GM23338 (cell line): ENCODE measurements around the gene EML1. TPM values are rescaled to one million over a fixed set of nuclear protein-coding genes. Genes with fewer than 3 reads are reported as not detected.

Experiments used
- ATAC-seq: fragments of 200-7000 bp; cut with Tn5 transposase; 3 replicates; pipeline ENCODE4 v1.9.1; 2020
- DNase-seq: peaks from one replicate; pipeline ENCODE4 v3.0.0-alpha.2; 2015; ENCODE audit warnings: low spot score
- H2AFZ ChIP-seq: fragments of 200-600 bp; sonication (generic); 2 replicates; pipeline ENCODE4 v1.8.0; 2016; ENCODE audit warnings: antibody characterized with exemption, mild to moderate bottlenecking, moderate library complexity
- H3F3A ChIP-seq: fragments of 200-600 bp; sonication (generic); replicated peaks from 2 replicates; pipeline ENCODE4 v1.8.0; 2017; ENCODE audit warnings: antibody characterized with exemption, mixed run types, low read depth
- H3K27ac ChIP-seq: fragments of 200-600 bp; sonication (generic); 2 replicates; pipeline ENCODE4 v1.6.1; 2016; ENCODE audit warnings: low read depth
- H3K27me3 ChIP-seq: fragments of 200-600 bp; sonication (generic); 2 replicates; pipeline ENCODE4 v1.8.0; 2016; ENCODE audit warnings: mild to moderate bottlenecking, mixed run types, moderate library complexity; ENCODE audit not compliant: insufficient read depth
- H3K36me3 ChIP-seq: fragments of 200-600 bp; sonication (generic); 2 replicates; pipeline ENCODE4 v1.8.0; 2016; ENCODE audit warnings: mild to moderate bottlenecking; ENCODE audit not compliant: insufficient read depth
- H3K4me1 ChIP-seq: fragments of 200-600 bp; sonication (generic); 2 replicates; pipeline ENCODE4 v1.8.0; 2016; ENCODE audit warnings: mild to moderate bottlenecking, moderate library complexity; ENCODE audit not compliant: insufficient read depth
- H3K4me2 ChIP-seq: fragments of 200-600 bp; sonication (generic); 2 replicates; pipeline ENCODE4 v1.7.1; 2017; ENCODE audit warnings: mixed run types
- H3K4me3 ChIP-seq: fragments of 200-600 bp; sonication (generic); 2 replicates; pipeline ENCODE4 v1.6.1; 2016; ENCODE audit warnings: mixed run types
- H3K79me2 ChIP-seq: fragments of 200-600 bp; sonication (generic); replicated peaks from 2 replicates; pipeline ENCODE4 v1.8.0; 2017; ENCODE audit warnings: mild to moderate bottlenecking; ENCODE audit not compliant: insufficient read depth
- H3K9me2 ChIP-seq: fragments of 200-600 bp; sonication (generic); 2 replicates; pipeline ENCODE4 v1.8.0; 2017; ENCODE audit not compliant: insufficient read depth
- H4K20me1 ChIP-seq: fragments of 200-600 bp; sonication (generic); replicated peaks from 2 replicates; pipeline ENCODE4 v1.8.0; 2017; ENCODE audit warnings: mild to moderate bottlenecking; ENCODE audit not compliant: insufficient read depth
- H3K27ac Mint-ChIP-seq: 2 replicates; pipeline ENCODE4 v1.8.0; 2020; ENCODE audit warnings: inconsistent platforms, mild to moderate bottlenecking, moderate library complexity, mixed read lengths
- H3K27me3 Mint-ChIP-seq: 3 replicates; pipeline ENCODE4 v1.8.0; 2022; ENCODE audit warnings: low read depth, mild to moderate bottlenecking, moderate library complexity, mixed read lengths, inconsistent platforms; ENCODE audit not compliant: insufficient read depth, poor library complexity
- H3K36me3 Mint-ChIP-seq: 3 replicates; pipeline ENCODE4 v1.8.0; 2021; ENCODE audit warnings: low read depth, mild to moderate bottlenecking, inconsistent platforms, moderate library complexity, mixed read lengths
- H3K4me1 Mint-ChIP-seq: 3 replicates; pipeline ENCODE4 v1.8.0; 2020; ENCODE audit warnings: mild to moderate bottlenecking, inconsistent platforms, mixed read lengths
- H3K4me3 Mint-ChIP-seq: 3 replicates; pipeline ENCODE4 v1.8.0; 2021; ENCODE audit warnings: moderate library complexity, mild to moderate bottlenecking, inconsistent platforms, mixed read lengths
- H3K9me3 Mint-ChIP-seq: 3 replicates; pipeline ENCODE4 v1.8.0; 2020; ENCODE audit warnings: moderate library complexity, mild to moderate bottlenecking, inconsistent platforms, mixed read lengths
- EZH2 ChIP-seq: fragments of 200-600 bp; sonication (generic); IDR thresholded peaks from one replicate; pipeline ENCODE4 v1.8.0; 2017; ENCODE audit warnings: antibody characterized with exemption, mild to moderate bottlenecking, low read depth; ENCODE audit not compliant: unreplicated experiment
- EZH2phosphoT487 ChIP-seq: fragments of 200-600 bp; sonication (generic); IDR thresholded peaks from one replicate; pipeline ENCODE4 v1.8.1; 2018; ENCODE audit warnings: antibody characterized with exemption; ENCODE audit not compliant: unreplicated experiment
- JUNB ChIP-seq: IDR thresholded peaks from one replicate; pipeline ENCODE4 v1.6.1; 2016; ENCODE audit warnings: antibody characterized with exemption; ENCODE audit not compliant: unreplicated experiment
- NANOG ChIP-seq: IDR thresholded peaks from 2 replicates; pipeline ENCODE4 v1.6.1; 2016; ENCODE audit warnings: antibody characterized with exemption, borderline replicate concordance
- POLR2AphosphoS5 ChIP-seq: IDR thresholded peaks from 2 replicates; pipeline ENCODE4 v1.6.1; 2016; ENCODE audit warnings: antibody characterized with exemption, low read depth
- STAT1 ChIP-seq: IDR thresholded peaks from one replicate; pipeline ENCODE4 v1.6.1; 2016; ENCODE audit warnings: antibody characterized with exemption; ENCODE audit not compliant: unreplicated experiment
- ZNF114 ChIP-seq: fragments of 250-450 bp; sonication (Bioruptor Pico); IDR thresholded peaks from 2 replicates; pipeline ENCODE4 v1.5.0; 2020; ENCODE audit warnings: mild to moderate bottlenecking, moderate library complexity
- ZNF331 ChIP-seq: fragments of 250-450 bp; sonication (Bioruptor Pico); IDR thresholded peaks from 2 replicates; pipeline ENCODE4 v1.5.0; 2020; ENCODE audit warnings: low read depth, mild to moderate bottlenecking, moderate library complexity
- polyA plus RNA-seq: library from polyadenylated mRNA; unstranded; fragments of >200 nt; fragmentation: Nextera tagmentation; extraction: Ambion mirVana; gene quantifications from 2 replicates; pipeline ENCODE4 v1.2.1, GENCODE V29; 2016
- total RNA-seq: library from RNA; depleted of rRNA; stranded (reverse); fragments of >200 nt; shearing (Covaris generic); gene quantifications from 2 replicates; pipeline ENCODE4 v1.2.3, GENCODE V29; 2014
- TF ChIP-seq, protein P1 (sequence below): IDR thresholded peaks from one replicate; pipeline ENCODE4 v1.6.1; 2018; ENCODE audit warnings: antibody characterized with exemption; ENCODE audit not compliant: unreplicated experiment
- TF ChIP-seq, protein P2 (sequence below), 2 experiments: fragments of 200-600 bp in 1 of 2; sonication (generic) in 1 of 2; conservative IDR thresholded peaks; 2 replicates each; pipeline versions ENCODE4 v1.5.1 to v1.6.1; 2016 to 2017; ENCODE audit warnings: antibody characterized with exemption in 2 of 2, low read depth in 2 of 2, mild to moderate bottlenecking in 2 of 2, moderate library complexity in 1 of 2

Gene EML1
- total and polyA plus RNA-seq, 2 experiments from 2014 or later, result 7.0 to 18.1 TPM

DNA sequence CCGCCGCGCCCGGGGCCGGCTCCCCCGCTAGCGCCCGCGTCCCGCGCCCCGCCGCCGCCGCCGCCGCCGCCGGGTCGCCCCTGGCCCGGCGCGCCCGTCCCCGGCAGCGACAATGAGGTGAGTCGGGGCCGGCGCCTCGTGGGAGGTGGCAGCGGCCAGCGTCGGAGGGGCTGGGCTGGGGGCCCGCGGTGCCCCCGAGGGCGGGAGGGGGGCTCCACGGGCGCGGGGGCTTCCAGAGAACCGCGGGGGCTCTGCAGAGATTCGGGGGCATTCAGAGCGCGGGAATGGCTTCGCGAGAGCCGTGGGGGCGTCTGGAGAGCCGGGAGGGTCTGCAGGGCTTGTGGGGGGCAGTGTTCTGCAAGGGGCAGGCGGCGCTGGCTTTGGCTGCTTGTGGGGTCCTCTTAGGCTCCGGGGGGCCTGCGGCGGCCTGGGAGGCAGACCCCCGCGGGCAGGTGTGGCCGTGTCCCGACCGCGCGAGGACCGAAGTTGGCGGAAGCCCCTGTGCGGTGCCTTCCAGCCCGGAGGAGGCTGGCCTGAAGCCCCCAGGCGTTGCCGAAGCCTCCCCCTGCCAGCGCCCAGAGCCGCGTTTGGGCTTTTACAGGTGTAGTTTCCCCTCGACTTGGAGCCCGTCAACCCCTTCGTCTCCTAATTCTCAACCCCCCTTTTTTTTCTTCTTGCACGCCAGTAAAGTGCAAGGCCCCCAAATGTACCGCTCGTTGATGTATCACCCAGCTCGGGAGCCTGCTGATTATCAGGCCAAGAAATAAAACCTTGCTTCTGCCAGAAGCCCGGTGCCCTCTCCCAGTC is 178.9 kb downstream of the EML1 start:
- Histone ChIP-seq H3F3A (0 out of 2 replicates have a peak, but pooled peaks cover 3% of the 10 kb centered on the region), H3K36me3 (no peaks in the 10 kb centered on the region; the same call in 1 of the 2 replicates), H3K9me2 (peaks cover 4% of the 10 kb centered on the region; the same call in 1 of the 2 replicates), H3K4me3 (peak overlapping the region; percentile 57), H3K4me1 (peaks cover 12% of the 10 kb centered on the region; the same call in 1 of the 2 replicates), H2AFZ (no peak overlapping the region; the same call in 1 of the 2 replicates), H3K79me2 (peaks cover 47% of the 10 kb centered on the region), H3K27ac (no peak overlapping the region), H3K27me3 (peaks cover 44% of the 10 kb centered on the region), H4K20me1 (peaks cover 14% of the 10 kb centered on the region), H3K4me2 (peak overlapping the region; percentile 89)
- DNase-seq, result peak; percentile 47
- Mint-ChIP-seq H3K4me1 (peaks cover 27% of the 10 kb centered on the region), H3K27ac (no peak overlapping the region), H3K9me3 (peaks cover 15% of the 10 kb centered on the region), H3K27me3 (peaks cover 44% of the 10 kb centered on the region), H3K36me3 (peaks cover 8% of the 10 kb centered on the region; the same call in 1 of the 3 replicates), H3K4me3 (peak overlapping the region; percentile 88)
- ATAC-seq, result peak; percentile 18
- TF ChIP-seq, protein P1, sequence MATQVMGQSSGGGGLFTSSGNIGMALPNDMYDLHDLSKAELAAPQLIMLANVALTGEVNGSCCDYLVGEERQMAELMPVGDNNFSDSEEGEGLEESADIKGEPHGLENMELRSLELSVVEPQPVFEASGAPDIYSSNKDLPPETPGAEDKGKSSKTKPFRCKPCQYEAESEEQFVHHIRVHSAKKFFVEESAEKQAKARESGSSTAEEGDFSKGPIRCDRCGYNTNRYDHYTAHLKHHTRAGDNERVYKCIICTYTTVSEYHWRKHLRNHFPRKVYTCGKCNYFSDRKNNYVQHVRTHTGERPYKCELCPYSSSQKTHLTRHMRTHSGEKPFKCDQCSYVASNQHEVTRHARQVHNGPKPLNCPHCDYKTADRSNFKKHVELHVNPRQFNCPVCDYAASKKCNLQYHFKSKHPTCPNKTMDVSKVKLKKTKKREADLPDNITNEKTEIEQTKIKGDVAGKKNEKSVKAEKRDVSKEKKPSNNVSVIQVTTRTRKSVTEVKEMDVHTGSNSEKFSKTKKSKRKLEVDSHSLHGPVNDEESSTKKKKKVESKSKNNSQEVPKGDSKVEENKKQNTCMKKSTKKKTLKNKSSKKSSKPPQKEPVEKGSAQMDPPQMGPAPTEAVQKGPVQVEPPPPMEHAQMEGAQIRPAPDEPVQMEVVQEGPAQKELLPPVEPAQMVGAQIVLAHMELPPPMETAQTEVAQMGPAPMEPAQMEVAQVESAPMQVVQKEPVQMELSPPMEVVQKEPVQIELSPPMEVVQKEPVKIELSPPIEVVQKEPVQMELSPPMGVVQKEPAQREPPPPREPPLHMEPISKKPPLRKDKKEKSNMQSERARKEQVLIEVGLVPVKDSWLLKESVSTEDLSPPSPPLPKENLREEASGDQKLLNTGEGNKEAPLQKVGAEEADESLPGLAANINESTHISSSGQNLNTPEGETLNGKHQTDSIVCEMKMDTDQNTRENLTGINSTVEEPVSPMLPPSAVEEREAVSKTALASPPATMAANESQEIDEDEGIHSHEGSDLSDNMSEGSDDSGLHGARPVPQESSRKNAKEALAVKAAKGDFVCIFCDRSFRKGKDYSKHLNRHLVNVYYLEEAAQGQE, result no peak
- TF ChIP-seq NANOG (no peak), EZH2 (no peak), ZNF114 (CRISPR knock-in tag) (no peak), STAT1 (no peak), JUNB (no peak), ZNF331 (CRISPR knock-in tag) (no peak), EZH2phosphoT487 (no peak), POLR2AphosphoS5 (no peak)
- TF ChIP-seq, protein P2, sequence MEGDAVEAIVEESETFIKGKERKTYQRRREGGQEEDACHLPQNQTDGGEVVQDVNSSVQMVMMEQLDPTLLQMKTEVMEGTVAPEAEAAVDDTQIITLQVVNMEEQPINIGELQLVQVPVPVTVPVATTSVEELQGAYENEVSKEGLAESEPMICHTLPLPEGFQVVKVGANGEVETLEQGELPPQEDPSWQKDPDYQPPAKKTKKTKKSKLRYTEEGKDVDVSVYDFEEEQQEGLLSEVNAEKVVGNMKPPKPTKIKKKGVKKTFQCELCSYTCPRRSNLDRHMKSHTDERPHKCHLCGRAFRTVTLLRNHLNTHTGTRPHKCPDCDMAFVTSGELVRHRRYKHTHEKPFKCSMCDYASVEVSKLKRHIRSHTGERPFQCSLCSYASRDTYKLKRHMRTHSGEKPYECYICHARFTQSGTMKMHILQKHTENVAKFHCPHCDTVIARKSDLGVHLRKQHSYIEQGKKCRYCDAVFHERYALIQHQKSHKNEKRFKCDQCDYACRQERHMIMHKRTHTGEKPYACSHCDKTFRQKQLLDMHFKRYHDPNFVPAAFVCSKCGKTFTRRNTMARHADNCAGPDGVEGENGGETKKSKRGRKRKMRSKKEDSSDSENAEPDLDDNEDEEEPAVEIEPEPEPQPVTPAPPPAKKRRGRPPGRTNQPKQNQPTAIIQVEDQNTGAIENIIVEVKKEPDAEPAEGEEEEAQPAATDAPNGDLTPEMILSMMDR (conservative IDR thresholded peaks at IDR 0.05; ENCODE audit: low read depth in 2 of 2), result no peak
